Activated CD4-positive, alpha-beta T cell treated with anti-CD3 and anti-CD28 coated beads, Interleukin-2, amount 10 ng/mL, durations not matched to agents 7 days and 5 days (primary cell): ENCODE data around the gene RILPL2. TPM values are rescaled to one million over a fixed set of nuclear protein-coding genes. Genes with fewer than 3 reads are reported as not detected.
"Not testable (repeated sequence)": the region's sequence is repeated elsewhere in the genome, so short reads cannot be mapped to it uniquely, and the experiment has no call there.

Experiments used
- CTCF ChIA-PET: fragments of 350-600 bp; sonication (Branson Sonifier 250); formaldehyde crosslinking; loops from one replicate; lab custom pipeline; 2021; ENCODE audit warnings: antibody characterized with exemption; lab: Charles Lee
- POLR2A ChIA-PET: fragments of 350-600 bp; sonication (Branson Sonifier 250); formaldehyde crosslinking; loops from one replicate; lab custom pipeline; 2021; ENCODE audit warnings: antibody characterized with exemption; lab: Charles Lee
- DNase-seq: peaks from one replicate; pipeline ENCODE4 v3.0.0-alpha.2; 2020
- H3K27ac Mint-ChIP-seq: one replicate; pipeline ENCODE4 v1.8.0; 2021; ENCODE audit warnings: mild to moderate bottlenecking, moderate library complexity, mixed read lengths
- H3K27me3 Mint-ChIP-seq: one replicate; pipeline ENCODE4 v1.8.0; 2021; ENCODE audit warnings: mixed read lengths
- H3K36me3 Mint-ChIP-seq: one replicate; pipeline ENCODE4 v1.8.0; 2021; ENCODE audit warnings: low read depth, mixed read lengths
- H3K4me1 Mint-ChIP-seq: one replicate; pipeline ENCODE4 v1.8.0; 2021; ENCODE audit warnings: mixed read lengths
- H3K4me3 Mint-ChIP-seq: one replicate; pipeline ENCODE4 v1.8.0; 2021; ENCODE audit warnings: mild to moderate bottlenecking, moderate library complexity, mixed read lengths
- H3K9me3 Mint-ChIP-seq: one replicate; pipeline ENCODE4 v1.8.0; 2021; ENCODE audit warnings: mixed read lengths
- total RNA-seq, 2 experiments: library from RNA; stranded (reverse); gene quantifications; one replicate each; pipeline ENCODE4 v1.2.3, GENCODE V29; 2021

Gene RILPL2
- total RNA-seq, 2 experiments from 2014 or later, result 6.0 to 6.5 TPM

DNA sequence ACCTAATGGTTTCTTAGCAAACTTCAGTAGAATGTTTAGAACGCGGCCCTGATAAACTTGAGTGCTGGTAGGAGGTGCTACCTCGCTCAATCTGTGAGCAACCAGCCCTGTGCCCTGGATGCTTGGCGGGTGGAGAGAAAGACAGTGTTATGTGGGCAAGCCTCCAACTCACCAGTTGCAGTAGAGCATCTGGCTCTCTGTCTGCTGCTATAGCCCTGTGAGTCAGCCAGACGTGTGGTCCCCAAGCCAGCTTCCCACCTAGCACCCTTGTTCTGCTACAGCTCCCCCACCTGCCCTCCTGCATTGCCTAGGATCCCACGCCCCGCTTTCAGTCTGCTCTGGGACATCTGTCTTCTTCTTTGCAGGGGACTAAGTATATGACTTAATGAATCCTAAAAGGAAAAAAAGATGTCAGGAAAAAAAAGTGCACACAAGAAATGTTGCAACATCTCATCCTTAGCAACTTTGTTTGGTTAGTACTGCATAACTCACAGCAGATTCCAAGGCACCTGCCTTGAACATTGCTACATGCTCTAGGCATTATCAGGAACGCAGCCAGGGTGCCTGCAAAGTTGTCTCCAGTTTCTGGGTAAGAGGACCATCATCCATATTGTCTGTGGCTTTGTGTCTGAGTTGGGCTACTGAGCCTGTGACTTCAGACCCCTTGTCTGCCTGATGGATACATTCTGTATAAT is 35.0 kb upstream of the RILPL2 start:
- Mint-ChIP-seq H3K27me3 (no peaks in the 10 kb centered on the region), H3K36me3 (peaks cover 13% of the 10 kb centered on the region), H3K9me3 (no peaks in the 10 kb centered on the region), H3K4me1 (peaks cover 23% of the 10 kb centered on the region), H3K27ac (no peak overlapping the region), H3K4me3 (no peak overlapping the region)
- CTCF ChIA-PET, result no interaction called here
- POLR2A ChIA-PET, result no interaction called here
- DNase-seq, result no peak

DNA sequence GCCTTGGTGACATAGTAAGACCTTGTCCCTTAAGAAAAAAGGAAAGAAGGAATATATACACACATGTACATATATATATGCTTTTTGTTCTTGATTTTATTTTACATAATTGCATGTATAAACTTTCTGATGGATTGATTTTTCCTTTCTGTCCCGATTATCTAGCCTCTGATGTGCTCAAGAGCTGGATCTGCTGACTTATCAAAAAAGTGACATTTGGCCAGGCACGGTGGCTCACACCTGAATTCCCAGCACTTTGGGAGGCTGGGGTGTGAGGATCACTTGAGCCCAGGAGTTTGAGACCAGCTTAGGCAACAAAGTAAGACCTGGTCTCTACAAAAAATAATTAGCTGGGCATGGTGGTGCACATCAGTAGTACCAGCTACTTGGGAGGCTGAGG is 33.5 kb upstream of the RILPL2 start:
- POLR2A ChIA-PET, result no interaction called here
- Mint-ChIP-seq H3K9me3 (no peaks in the 10 kb centered on the region), H3K36me3 (peaks cover 23% of the 10 kb centered on the region)

DNA sequence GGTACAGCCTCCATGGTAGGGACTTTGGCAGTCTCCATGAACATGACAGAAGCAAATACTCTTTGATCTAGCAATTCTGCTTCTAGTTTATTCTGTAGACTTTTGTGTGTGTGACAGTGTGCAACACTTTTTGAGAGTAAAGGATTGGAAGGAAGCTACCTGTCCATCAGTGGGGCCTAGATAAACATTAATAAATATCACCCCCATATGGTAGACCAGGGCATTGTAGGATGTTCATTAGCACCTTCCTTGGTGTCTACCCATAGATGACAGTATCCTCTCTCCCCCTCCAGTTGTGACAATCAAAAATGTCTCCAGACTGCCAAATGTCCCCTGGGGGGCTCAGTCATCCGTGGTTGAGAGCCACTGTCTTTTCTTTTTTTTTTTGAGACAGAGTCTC is 32.3 kb upstream of the RILPL2 start:
- Mint-ChIP-seq H3K36me3 (peaks cover 28% of the 10 kb centered on the region), H3K9me3 (no peaks in the 10 kb centered on the region), H3K4me3 (no peak overlapping the region), H3K27me3 (no peaks in the 10 kb centered on the region), H3K27ac (peak overlapping the region; percentile 31), H3K4me1 (peaks cover 17% of the 10 kb centered on the region)
- ChIA-PET CTCF (no interaction called here), POLR2A (no interaction called here)
- DNase-seq, result no peak

More for the DNA sequence above, 33.5 kb upstream of the RILPL2 start:
- no peaks in the 10 kb centered on the region for H3K27me3 Mint-ChIP-seq
- peaks cover 24% of the 10 kb centered on the region for H3K4me1 Mint-ChIP-seq
- H3K27ac Mint-ChIP-seq, result no peak overlapping the region
- no peak overlapping the region for H3K4me3 Mint-ChIP-seq
- no peak for DNase-seq
- CTCF ChIA-PET, result interaction anchor here (1.1 kb wide), 1 partner anchor 13 kb away, joined by 4 read pairs; no protein-coding TSS in a partner anchor

DNA sequence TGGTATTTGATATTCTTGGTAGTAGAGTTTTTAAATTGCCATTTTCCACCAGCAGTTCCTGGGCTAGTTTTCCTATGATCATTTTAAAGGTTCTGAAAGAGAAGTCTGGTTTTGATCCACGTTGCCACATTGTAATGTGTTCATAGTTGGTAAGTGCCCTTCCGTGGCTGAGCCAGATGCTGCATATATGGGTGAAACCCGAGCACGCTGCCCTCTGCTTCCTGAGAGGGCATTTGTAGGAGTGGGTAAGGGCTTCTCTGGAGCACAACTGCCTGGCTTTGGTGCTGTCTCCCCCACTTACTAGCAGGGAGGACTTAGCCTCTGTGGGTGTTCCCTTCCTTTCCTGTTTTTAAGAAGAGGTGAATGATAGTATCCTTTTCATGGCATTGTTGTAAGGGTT is 28.6 kb upstream of the RILPL2 start:
- no peak for DNase-seq
- POLR2A ChIA-PET, result interaction anchor here (0.6 kb wide), 1 partner anchor 32 kb away, joined by 8 read pairs; no protein-coding TSS in a partner anchor
- no peaks in the 10 kb centered on the region for H3K9me3 Mint-ChIP-seq
- H3K27me3 Mint-ChIP-seq, result no peaks in the 10 kb centered on the region
- H3K27ac Mint-ChIP-seq, result no peak overlapping the region
- peaks cover 31% of the 10 kb centered on the region for H3K4me1 Mint-ChIP-seq
- CTCF ChIA-PET, result interaction anchor here (0.6 kb wide), 1 partner anchor 1855 kb away, joined by 3 read pairs; no protein-coding TSS in a partner anchor
- H3K4me3 Mint-ChIP-seq, result no peak overlapping the region
- H3K36me3 Mint-ChIP-seq, result peaks cover 32% of the 10 kb centered on the region

DNA sequence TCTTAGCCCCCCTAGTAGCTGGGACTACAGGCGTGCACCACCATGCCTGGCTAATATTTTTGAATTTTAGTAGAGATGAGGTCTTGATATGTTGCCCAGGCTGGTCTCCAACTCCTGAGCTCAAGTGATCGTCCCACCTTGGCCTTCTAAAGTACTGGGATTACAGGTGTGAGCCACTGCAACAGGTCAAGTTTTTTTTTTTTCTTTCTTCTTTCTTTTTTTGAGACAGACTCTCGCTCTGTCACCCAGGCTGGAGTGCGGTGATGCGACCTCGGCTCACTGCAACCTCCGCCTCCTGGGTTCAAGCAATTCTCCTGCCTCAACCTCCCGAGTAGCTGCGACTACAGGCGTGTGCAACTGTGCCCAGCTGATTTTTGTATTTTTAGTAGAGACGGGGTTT is 26.7 kb upstream of the RILPL2 start:
- not testable (repeated sequence) for H3K27me3 Mint-ChIP-seq, H3K4me3 Mint-ChIP-seq, DNase-seq, H3K27ac Mint-ChIP-seq, H3K9me3 Mint-ChIP-seq
- Mint-ChIP-seq H3K36me3 (peaks cover 41% of the 10 kb centered on the region), H3K4me1 (peaks cover 37% of the 10 kb centered on the region)
- ChIA-PET POLR2A (interaction anchor here (0.6 kb wide), 1 partner anchor 585 kb away, joined by 3 read pairs; no protein-coding TSS in a partner anchor), CTCF (interaction anchor here (1.0 kb wide), 1 partner anchor 175 kb away, joined by 5 read pairs; no protein-coding TSS in a partner anchor)

DNA sequence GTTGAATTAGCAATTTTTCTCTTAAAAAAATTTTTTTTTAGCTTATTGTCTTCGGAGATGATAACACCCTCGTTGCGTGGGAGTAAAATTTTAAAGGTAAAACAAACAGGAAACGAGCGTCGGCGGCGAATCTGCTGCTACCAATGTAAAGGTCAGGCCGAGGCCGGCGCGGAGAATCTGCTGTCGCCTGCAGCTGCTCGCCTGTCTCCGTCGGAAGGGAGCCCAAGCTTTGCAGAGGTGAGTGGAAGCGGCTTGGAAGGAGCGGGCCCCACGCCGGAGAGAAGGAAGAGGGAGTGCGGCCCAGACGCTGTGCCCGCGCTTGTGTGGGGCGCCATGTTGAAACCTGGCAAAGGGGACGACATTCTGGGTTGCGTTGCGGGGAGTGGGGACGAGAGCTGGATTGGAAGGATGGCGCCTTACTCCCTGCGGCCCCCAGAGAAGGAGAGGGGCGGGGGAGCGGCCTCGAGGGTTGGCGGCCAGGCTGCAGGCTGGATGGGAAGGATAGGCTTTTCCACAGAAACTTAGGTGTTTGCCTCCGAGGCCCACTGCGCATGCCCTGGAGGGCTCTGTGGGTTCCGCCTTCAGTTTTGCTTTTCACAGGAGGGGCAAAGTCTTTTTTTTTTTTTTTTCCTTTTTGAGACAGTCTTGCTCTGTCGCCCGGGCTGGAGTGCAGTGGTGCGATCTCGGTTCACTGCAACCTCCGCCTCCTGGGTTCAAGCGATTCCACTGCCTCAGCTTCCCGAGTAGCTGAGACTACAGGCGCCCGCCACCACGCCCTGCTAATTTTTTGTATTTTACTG is 21.7 kb upstream of the RILPL2 start, which contains the start of gene SNRNP35:
TSS of gene SNRNP35 (plus strand) at position 160 of the 800 bp plus-strand sequence. CDS start 7,402 bp downstream, outside the sequence.
- H3K36me3 Mint-ChIP-seq, result peaks cover 18% of the 10 kb centered on the region
- DNase-seq, result peak; percentile 88
- H3K27ac Mint-ChIP-seq, result peak within 1 kb of the TSS; percentile 100
- H3K27me3 Mint-ChIP-seq, result no peaks in the 10 kb centered on the region
- CTCF ChIA-PET, result interaction anchor here (1.6 to 1.8 kb wide), 3 partner anchors 10 to 93 kb away, joined by 4 to 7 read pairs (median 6); partner anchors contain the start of gene SBNO1
- POLR2A ChIA-PET, result interaction anchor here (1.6 kb wide), 1 partner anchor 92 kb away, joined by 4 read pairs; no protein-coding TSS in a partner anchor
- H3K9me3 Mint-ChIP-seq, result no peaks in the 10 kb centered on the region
- peaks cover 27% of the 10 kb centered on the region for H3K4me1 Mint-ChIP-seq
- H3K4me3 Mint-ChIP-seq, result peak within 1 kb of the TSS; percentile 93

DNA sequence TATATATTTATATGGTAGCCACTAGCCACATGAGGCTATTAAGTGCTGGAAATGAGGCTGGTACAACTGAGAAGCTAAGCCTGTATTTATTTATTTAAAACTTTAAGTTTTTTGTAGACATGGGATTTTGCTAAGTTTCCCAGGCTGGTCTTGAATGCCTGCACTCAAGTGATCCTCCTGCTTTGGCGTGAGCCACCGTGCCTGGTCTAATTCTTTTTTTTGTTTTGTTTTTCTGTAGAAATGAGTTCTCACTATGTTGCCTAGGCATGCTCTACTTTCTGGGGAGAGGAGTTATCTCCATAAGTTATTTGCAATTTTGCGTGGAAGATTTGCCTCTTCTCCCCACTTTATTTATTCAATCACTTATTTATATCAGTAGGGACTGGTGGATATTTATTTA is 16.7 kb upstream of the RILPL2 start:
- Mint-ChIP-seq H3K4me3 (no peak overlapping the region), H3K4me1 (peaks cover 22% of the 10 kb centered on the region), H3K27me3 (no peaks in the 10 kb centered on the region), H3K36me3 (peaks cover 8% of the 10 kb centered on the region), H3K27ac (no peak overlapping the region), H3K9me3 (no peaks in the 10 kb centered on the region)
- peak; percentile 39 for DNase-seq
- ChIA-PET CTCF (no interaction called here), POLR2A (no interaction called here)

DNA sequence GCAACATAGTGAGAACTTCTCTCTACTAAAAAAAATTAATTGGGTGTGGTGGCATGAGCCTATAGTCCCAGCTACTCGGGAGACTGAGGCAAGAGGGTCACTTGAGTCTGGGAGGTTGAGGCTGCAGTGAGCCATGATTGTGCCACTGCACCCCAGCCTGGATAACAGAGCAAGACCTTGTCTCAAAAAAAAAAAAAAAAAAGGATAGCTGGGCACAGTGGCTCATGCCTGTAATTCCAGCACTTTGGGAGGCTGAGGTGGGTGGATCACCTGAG is 15.7 kb upstream of the RILPL2 start:
- H3K9me3 Mint-ChIP-seq, POLR2A ChIA-PET, DNase-seq, H3K4me3 Mint-ChIP-seq, H3K27me3 Mint-ChIP-seq, H3K27ac Mint-ChIP-seq, H3K36me3 Mint-ChIP-seq: not testable (repeated sequence)
- peaks cover 28% of the 10 kb centered on the region for H3K4me1 Mint-ChIP-seq
- CTCF ChIA-PET, result interaction anchor here (0.7 to 1.4 kb wide), 2 partner anchors 57 to 86 kb away, joined by 3 read pairs; no protein-coding TSS in a partner anchor

DNA sequence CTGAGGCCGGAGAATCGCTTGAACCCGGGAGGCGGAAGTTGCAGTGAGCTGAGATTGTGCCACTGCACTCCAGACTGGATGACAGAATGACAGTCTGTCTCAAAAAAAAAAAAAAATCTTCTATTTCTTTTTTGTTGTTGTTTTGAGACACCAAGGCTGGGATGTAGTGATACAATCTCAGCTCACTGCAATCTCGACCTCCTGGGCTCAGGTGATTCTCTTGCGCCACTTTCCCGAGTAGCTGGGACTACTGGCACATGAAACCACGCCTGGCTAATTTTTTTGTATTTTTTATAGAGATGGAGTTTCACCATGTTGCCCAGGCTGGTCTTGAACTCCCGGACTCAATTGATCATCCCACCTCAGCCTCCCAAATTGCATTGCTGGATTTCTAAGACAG is 14.2 kb upstream of the RILPL2 start:
- H3K27ac Mint-ChIP-seq, result no peak overlapping the region
- H3K9me3 Mint-ChIP-seq, result no peaks in the 10 kb centered on the region
- H3K4me3 Mint-ChIP-seq, result no peak overlapping the region
- DNase-seq, result no peak
- peaks cover 35% of the 10 kb centered on the region for H3K4me1 Mint-ChIP-seq
- H3K27me3 Mint-ChIP-seq, result no peaks in the 10 kb centered on the region
- peaks cover 8% of the 10 kb centered on the region for H3K36me3 Mint-ChIP-seq
- CTCF ChIA-PET, result interaction anchor here (1.1 to 2.6 kb wide), 2 partner anchors 9 to 12 kb away, joined by 3 to 9 read pairs; no protein-coding TSS in a partner anchor
- POLR2A ChIA-PET, result no interaction called here

DNA sequence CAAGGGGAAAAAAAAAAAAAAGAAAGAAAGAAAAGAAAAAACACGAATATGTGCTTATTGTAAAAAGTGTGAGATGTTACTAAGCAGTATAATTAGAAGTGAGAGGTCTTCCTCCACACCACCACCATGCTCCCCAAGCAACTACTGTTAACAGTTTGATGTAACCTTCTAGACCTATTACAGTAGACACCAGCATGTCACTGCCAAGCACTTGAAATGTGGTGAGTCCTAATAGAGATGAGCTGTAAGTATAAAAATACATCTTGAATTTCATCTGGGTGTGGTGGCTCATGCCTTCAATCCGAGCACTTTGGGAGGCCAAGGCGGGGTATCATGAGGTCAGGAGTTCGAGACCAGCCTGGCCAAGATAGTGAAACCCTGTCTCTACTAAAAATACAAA is 13.4 kb upstream of the RILPL2 start:
- ChIA-PET CTCF (interaction anchor here (1.1 to 2.6 kb wide), 2 partner anchors 10 to 11 kb away, joined by 3 to 9 read pairs; no protein-coding TSS in a partner anchor), POLR2A (no interaction called here)
- Mint-ChIP-seq H3K4me3 (no peak overlapping the region), H3K4me1 (peaks cover 38% of the 10 kb centered on the region), H3K36me3 (peaks cover 8% of the 10 kb centered on the region), H3K27ac (peak overlapping the region; percentile 81), H3K27me3 (no peaks in the 10 kb centered on the region), H3K9me3 (no peaks in the 10 kb centered on the region)
- DNase-seq, result no peak

DNA sequence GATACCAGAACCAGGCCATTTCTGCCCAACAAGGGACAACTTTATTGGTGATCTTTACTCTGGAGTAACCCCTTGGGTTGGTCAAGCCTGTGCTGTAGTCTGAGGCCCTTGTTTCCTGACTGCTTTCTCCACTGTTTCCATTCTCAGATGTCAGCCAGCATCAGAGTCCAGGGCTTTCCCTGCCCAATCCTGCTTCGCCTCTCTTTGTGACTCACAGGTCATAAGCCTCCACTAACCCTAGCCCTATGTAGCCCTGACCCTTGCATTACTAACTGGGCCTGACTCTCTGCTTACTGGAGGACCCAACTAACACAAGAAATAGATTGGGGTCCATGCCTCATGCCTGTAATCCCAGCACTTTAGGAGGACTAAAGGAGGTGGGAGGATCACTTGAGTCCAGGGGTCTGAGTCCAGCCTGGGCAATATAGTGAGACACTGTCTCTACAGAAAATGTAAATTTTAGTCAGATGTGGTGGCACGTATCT is 12.8 kb upstream of the RILPL2 start:
- DNase-seq, result no peak
- ChIA-PET CTCF (interaction anchor here (0.8 to 2.6 kb wide), 4 partner anchors 8 to 65 kb away, joined by 3 to 9 read pairs (median 4); partner anchors contain the start of genes KMT5A and SNRNP35), POLR2A (interaction anchor here (0.6 to 0.9 kb wide), 2 partner anchors 13 to 269 kb away, joined by 3 to 5 read pairs; partner anchors contain the start of gene RILPL2)
- Mint-ChIP-seq H3K36me3 (peaks cover 8% of the 10 kb centered on the region), H3K4me1 (peaks cover 41% of the 10 kb centered on the region), H3K27me3 (no peaks in the 10 kb centered on the region), H3K27ac (peak overlapping the region; percentile 81), H3K4me3 (no peak overlapping the region), H3K9me3 (no peaks in the 10 kb centered on the region)

DNA sequence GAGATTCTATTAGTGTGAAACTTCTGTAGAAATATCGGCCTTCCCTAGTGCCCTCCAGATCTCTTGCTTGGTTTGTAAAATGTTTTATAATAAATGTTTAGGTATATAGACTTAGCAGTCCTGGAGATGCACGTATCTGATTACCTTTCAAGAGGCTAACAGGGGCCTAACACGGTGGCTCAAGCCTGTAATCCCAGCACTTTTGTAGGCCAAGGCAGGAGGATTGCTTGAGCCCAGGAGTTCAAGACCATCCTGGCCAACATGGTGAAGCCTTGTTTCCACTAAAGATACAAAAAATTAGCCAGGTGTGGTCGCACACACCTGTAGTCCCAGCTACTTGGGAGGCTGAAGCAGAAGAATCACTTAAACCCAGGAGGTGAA is 9.8 kb upstream of the RILPL2 start:
- H3K36me3 Mint-ChIP-seq, result peaks cover 8% of the 10 kb centered on the region
- peaks cover 48% of the 10 kb centered on the region for H3K4me1 Mint-ChIP-seq
- no peak for DNase-seq
- POLR2A ChIA-PET, result no interaction called here
- H3K27me3 Mint-ChIP-seq, result no peaks in the 10 kb centered on the region
- no peaks in the 10 kb centered on the region for H3K9me3 Mint-ChIP-seq
- CTCF ChIA-PET, result interaction anchor here (0.6 to 1.5 kb wide), 2 partner anchors 30 to 81 kb away, joined by 4 to 5 read pairs; no protein-coding TSS in a partner anchor
- peak overlapping the region; percentile 66 for H3K27ac Mint-ChIP-seq
- no peak overlapping the region for H3K4me3 Mint-ChIP-seq
